Esophagus squamous epithelium (tissue), 4 donors: ENCODE results near the gene TAOK3.

Source experiments
- CTCF ChIP-seq, 6 experiments: fragments of 450-650 bp in 4 of 6; fragments of 200-600 bp in 2 of 6; sonication (generic) in 2 of 6; IDR thresholded peaks; one replicate each; pipeline ENCODE4 v1.5.1; 2016 to 2019; ENCODE audit warnings: antibody characterized with exemption in 6 of 6, mild to moderate bottlenecking in 4 of 6, moderate library complexity in 4 of 6
- POLR2A ChIP-seq, 4 donors: fragments of 450-650 bp; IDR thresholded peaks; one replicate each; pipeline ENCODE4 v1.6.1; 2017; ENCODE audit warnings: antibody characterized with exemption in 4 of 4, mild to moderate bottlenecking in 4 of 4, moderate library complexity in 3 of 4

GRCh38 chr12:118315821-118316220, 56.9 kb downstream of the TAOK3 start:
- TF ChIP-seq POLR2A (IDR thresholded peaks at IDR 0.05) (no peak), CTCF (IDR thresholded peaks at IDR 0.05) (no peak)
